H1 (cell line): Measurements from ENCODE around the gene TNRC6C. TPM values are rescaled to one million over a fixed set of nuclear protein-coding genes. Genes with fewer than 3 reads are reported as not detected.

Source experiments
- CTCF ChIA-PET: fragments of 300-600 bp; sonication (Branson Sonifier 250); formaldehyde crosslinking; loops from one replicate; lab custom pipeline; 2021; ENCODE audit not compliant: partially characterized antibody; lab: Charles Lee
- POLR2A ChIA-PET: fragments of 300-600 bp; sonication (Branson Sonifier 250); formaldehyde crosslinking; loops from one replicate; lab custom pipeline; 2021; ENCODE audit warnings: inconsistent platforms; ENCODE audit not compliant: partially characterized antibody; lab: Charles Lee
- DNase-seq, 2 experiments: peaks; one replicate each; pipeline versions ENCODE4 v3.0.0 to v3.0.0-alpha.2; 2010 to 2022; ENCODE audit warnings: low spot score in 2 of 2, low read depth in 1 of 2, mixed read lengths in 1 of 2
- FAIRE-seq: peaks from 2 replicates; lab custom pipeline; 2011; peaks lifted over from hg19 to GRCh38; lab: Jason Lieb, UNC
- H2AFZ ChIP-seq: 2 replicates; pipeline ENCODE4 v1.8.1; 2012; ENCODE audit warnings: low read length, inconsistent platforms
- H2AK5ac ChIP-seq: 2 replicates; pipeline ENCODE4 v1.6.1; 2013; ENCODE audit warnings: low read depth, low read length
- H2BK120ac ChIP-seq: replicated peaks from 2 replicates; pipeline ENCODE3; 2013; ENCODE audit warnings: low read depth, low read length, inconsistent platforms
- H2BK12ac ChIP-seq: 2 replicates; pipeline ENCODE4 v1.6.1; 2013; ENCODE audit warnings: low read depth, low read length
- H2BK15ac ChIP-seq: 2 replicates; pipeline ENCODE4 v1.6.1; 2013; ENCODE audit warnings: low read length
- H2BK20ac ChIP-seq: 2 replicates; pipeline ENCODE4 v1.6.1; 2013; ENCODE audit warnings: low read length
- H2BK5ac ChIP-seq: 2 replicates; pipeline ENCODE4 v1.6.1; 2013; ENCODE audit warnings: low read depth, low read length
- H3K14ac ChIP-seq: 2 replicates; pipeline ENCODE4 v1.6.1; 2013; ENCODE audit warnings: inconsistent platforms; ENCODE audit not compliant: insufficient read length
- H3K18ac ChIP-seq: 2 replicates; pipeline ENCODE4 v1.6.1; 2013; ENCODE audit warnings: low read length; ENCODE audit errors: extremely low read depth
- H3K23ac ChIP-seq: 2 replicates; pipeline ENCODE4 v1.6.1; 2013; ENCODE audit warnings: inconsistent platforms; ENCODE audit not compliant: insufficient read length
- H3K23me2 ChIP-seq: 2 replicates; pipeline ENCODE4 v1.6.1; 2013; ENCODE audit warnings: low read depth, low read length
- H3K27ac ChIP-seq: 2 replicates; pipeline ENCODE4 v1.6.1; 2011; ENCODE audit warnings: low read depth, low read length, inconsistent platforms
- H3K27me3 ChIP-seq, 4 experiments: replicated peaks in 1 of 4; 1 replicate in 1 of 4; 2 replicates in 3 of 4; pipeline versions ENCODE4 v1.6.1 to v1.8.1; 2011 to 2013; ENCODE audit warnings: low read length in 3 of 4, mild to moderate bottlenecking in 3 of 4, inconsistent platforms in 2 of 4, mixed read lengths in 2 of 4, moderate library complexity in 1 of 4; ENCODE audit not compliant: control insufficient read depth in 3 of 4, insufficient read depth in 3 of 4; ENCODE audit errors: extremely low read depth in 1 of 4
- H3K36me3 ChIP-seq, 4 experiments: 2 replicates each; pipeline versions ENCODE4 v1.6.1 to v1.8.1; 2011 to 2013; ENCODE audit warnings: mild to moderate bottlenecking in 4 of 4, low read length in 3 of 4, moderate library complexity in 2 of 4, control low read depth in 1 of 4, inconsistent platforms in 1 of 4; ENCODE audit not compliant: insufficient read depth in 4 of 4, control insufficient read depth in 2 of 4
- H3K4ac ChIP-seq: replicated peaks from 2 replicates; pipeline ENCODE3; 2013; ENCODE audit warnings: low read length, low read depth, mixed read lengths, inconsistent platforms; ENCODE audit not compliant: insufficient read length
- H3K4me1 ChIP-seq, 4 experiments: replicated peaks in 1 of 4; 1 replicate in 1 of 4; 2 replicates in 3 of 4; pipeline versions ENCODE4 v1.6.1 to v1.8.1; 2011 to 2013; ENCODE audit warnings: low read length in 3 of 4, inconsistent platforms in 2 of 4, mixed read lengths in 1 of 4; ENCODE audit not compliant: insufficient read depth in 4 of 4, control insufficient read depth in 3 of 4
- H3K4me2 ChIP-seq, 2 experiments: 2 replicates each; pipeline versions ENCODE4 v1.6.1 to v1.8.1; 2011 to 2013; ENCODE audit warnings: low read depth in 2 of 2, low read length in 2 of 2, control low read depth in 1 of 2, inconsistent platforms in 1 of 2, mild to moderate bottlenecking in 1 of 2; ENCODE audit not compliant: insufficient read depth in 1 of 2
- H3K4me3 ChIP-seq, 4 experiments: fragments of 200-600, 300-600 bp in 1 of 4; sonication (generic), shearing (Covaris generic), sonication (Bioruptor Twin) in 1 of 4; 2 replicates each; pipeline versions ENCODE4 v1.5.1 to v1.8.1; 2011 to 2016; ENCODE audit warnings: low read length in 4 of 4, low read depth in 3 of 4, control low read depth in 2 of 4, inconsistent platforms in 2 of 4, mild to moderate bottlenecking in 2 of 4, mixed read lengths in 1 of 4, moderate library complexity in 1 of 4; ENCODE audit not compliant: insufficient read depth in 2 of 4; ENCODE audit errors: extremely low read depth in 1 of 4
- H3K56ac ChIP-seq: replicated peaks from 2 replicates; pipeline ENCODE3; 2013; ENCODE audit warnings: low read depth, mild to moderate bottlenecking, mixed read lengths, low read length, inconsistent platforms; ENCODE audit not compliant: insufficient read length
- H3K79me1 ChIP-seq: 2 replicates; pipeline ENCODE4 v1.6.1; 2013; ENCODE audit warnings: low read depth, low read length, control low read depth
- H3K79me2 ChIP-seq, 2 experiments: 2 replicates each; pipeline versions ENCODE4 v1.6.1 to v1.8.1; 2012 to 2013; ENCODE audit warnings: low read length in 2 of 2, mild to moderate bottlenecking in 2 of 2, inconsistent platforms in 1 of 2; ENCODE audit not compliant: insufficient read depth in 2 of 2, control insufficient read depth in 1 of 2
- H3K9ac ChIP-seq, 4 experiments: replicated peaks in 1 of 4; 1 replicate in 1 of 4; 2 replicates in 3 of 4; pipeline versions ENCODE4 v1.6.1 to v1.8.1; 2011 to 2013; ENCODE audit warnings: low read depth in 3 of 4, low read length in 3 of 4, control low read depth in 2 of 4, mild to moderate bottlenecking in 2 of 4, moderate library complexity in 2 of 4, inconsistent platforms in 1 of 4; ENCODE audit errors: extremely low read depth in 1 of 4
- H3K9me3 ChIP-seq, 2 experiments: 2 replicates each; pipeline versions ENCODE4 v1.6.1 to v1.8.1; 2012 to 2013; ENCODE audit warnings: mild to moderate bottlenecking in 2 of 2, moderate library complexity in 2 of 2, control low read depth in 1 of 2, inconsistent platforms in 1 of 2, low read depth in 1 of 2, low read length in 1 of 2, mixed read lengths in 1 of 2; ENCODE audit not compliant: insufficient read depth in 2 of 2
- H4K20me1 ChIP-seq, 2 experiments: replicated peaks in 1 of 2; 2 replicates each; pipeline versions ENCODE3 to v1.8.1; 2011 to 2013; ENCODE audit warnings: inconsistent platforms in 2 of 2, low read length in 2 of 2, mild to moderate bottlenecking in 1 of 2; ENCODE audit not compliant: insufficient read depth in 2 of 2, control insufficient read depth in 1 of 2
- H4K5ac ChIP-seq: 2 replicates; pipeline ENCODE4 v1.6.1; 2013; ENCODE audit warnings: low read length, low read depth, mixed read lengths, inconsistent platforms; ENCODE audit not compliant: insufficient read length
- H4K8ac ChIP-seq: 2 replicates; pipeline ENCODE4 v1.8.0; 2013; ENCODE audit warnings: mild to moderate bottlenecking, moderate library complexity, low read length, inconsistent platforms; ENCODE audit not compliant: insufficient read depth; ENCODE audit errors: extremely low read depth
- H4K91ac ChIP-seq: replicated peaks from 2 replicates; pipeline ENCODE3; 2013; ENCODE audit warnings: low read length, mixed read lengths, inconsistent platforms; ENCODE audit not compliant: insufficient read length
- BCL11A ChIP-seq, 2 experiments: IDR thresholded peaks; one replicate each; pipeline ENCODE4 v1.6.1; 2011; ENCODE audit warnings: low read depth in 2 of 2, low read length in 2 of 2, mild to moderate bottlenecking in 2 of 2
- NRF1 ChIP-seq: IDR thresholded peaks from 2 replicates; pipeline ENCODE4 v1.6.1; 2011; ENCODE audit warnings: mild to moderate bottlenecking, low read depth, low read length, improper control_type of control experiment
- SP2 ChIP-seq: IDR thresholded peaks from 2 replicates; pipeline ENCODE4 v1.6.1; 2012; ENCODE audit warnings: mild to moderate bottlenecking, low read length, inconsistent platforms
- YY1 ChIP-seq: IDR thresholded peaks from 2 replicates; pipeline ENCODE4 v1.6.1; 2011; ENCODE audit warnings: low read depth, mild to moderate bottlenecking, low read length
- WGBS, 2 experiments: shearing (Covaris generic) in 1 of 2; methylation state at CpG; one replicate each; pipeline versions ENCODE4 v1.1.6 to v1.1.7; 2013 to 2015; ENCODE audit warnings: low lambda C conversion rate in 2 of 2, mixed read lengths in 2 of 2, inconsistent platforms in 1 of 2, low coverage in 1 of 2, missing lambda C conversion rate in 1 of 2; ENCODE audit not compliant: insufficient replicate concordance in 2 of 2, insufficient coverage in 1 of 2, insufficient read length in 1 of 2; ENCODE audit errors: extremely low coverage in 1 of 2, missing lambda C conversion rate in 1 of 2; 5-methylcytosine and 5-hydroxymethylcytosine counted together
- polyA plus RNA-seq, 7 experiments: library from polyadenylated mRNA; depleted of rRNA in 3 of 7; stranded (reverse) in 5 of 7; unstranded in 2 of 7; fragments of >200 nt in 5 of 7; fragments of 200-250 nt in 2 of 7; gene quantifications; 1 replicate in 5 of 7; 2 replicates in 1 of 7; 4 replicates in 1 of 7; pipeline versions ENCODE4 v1.2.1 to v1.2.3, GENCODE V29; 2011 to 2013; ENCODE audit warnings: missing spikeins in 2 of 7, mixed read lengths in 2 of 7
- total RNA-seq: library from RNA; stranded (reverse); fragmentation: NEBNext Ultra II Directional; extraction: Animal tissue kit (Norgen Biotek cat#: 25700); gene quantifications from 2 replicates; pipeline ENCODE4 v1.2.1, GENCODE V29; 2021

TNRC6C gene
- total and polyA plus RNA-seq, 2 of the 8 experiments (the other 6 are each of a cell fraction or from before 2014, with no cell fraction given): 2.8 to 28.9 TPM

DNA sequence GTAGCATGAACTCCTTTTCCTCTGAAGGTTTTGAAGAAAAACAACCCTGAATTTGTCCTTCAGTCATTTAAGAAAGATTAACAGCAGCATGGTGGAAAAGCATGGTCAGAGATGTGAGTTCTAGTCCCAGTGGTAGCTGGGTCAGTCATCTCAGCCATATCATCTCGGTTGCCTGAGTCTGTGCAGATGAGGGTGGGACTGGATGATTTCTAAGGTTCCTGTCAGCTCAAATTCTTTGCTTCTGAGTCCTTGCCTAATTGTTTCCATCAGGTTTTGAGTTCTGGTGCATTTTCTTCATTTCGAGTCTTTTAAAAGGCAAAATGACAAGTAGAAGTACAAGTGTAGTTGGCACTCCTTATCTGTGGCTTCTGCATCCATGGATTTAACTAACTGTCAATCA, 63.9 kb downstream of the TNRC6C start:
- H3K27me3 ChIP-seq: no peaks in the 10 kb centered on the region
- TF ChIP-seq NRF1 (no peak), BCL11A (IDR thresholded peaks at IDR 0.05; ENCODE audit: low read depth in 2 of 2, low read length in 2 of 2) (no peak), YY1 (no peak), SP2 (no peak)
- no peak overlapping the region for H3K4ac ChIP-seq
- no peak overlapping the region for H2AFZ ChIP-seq
- H3K4me2 ChIP-seq: no peak overlapping the region
- no peak overlapping the region for H2BK5ac ChIP-seq
- peaks cover 0 to 2% of the 10 kb centered on the region in 2 experiments for H4K20me1 ChIP-seq
- H3K79me1 ChIP-seq: no peaks in the 10 kb centered on the region
- no peak overlapping the region for H3K14ac ChIP-seq
- H3K36me3 ChIP-seq: no peaks in the 10 kb centered on the region
- ChIA-PET POLR2A (no interaction called here), CTCF (interaction anchor here (0.6 to 2.7 kb wide), 4 partner anchors 9 to 130 kb away, joined by 3 to 19 read pairs (median 4); no protein-coding TSS in a partner anchor)
- H2BK12ac ChIP-seq: no peak overlapping the region
- H3K23me2 ChIP-seq: no peaks in the 10 kb centered on the region
- H3K27ac ChIP-seq: no peak overlapping the region
- no peak for FAIRE-seq
- 92% methylated on average over 2 of the region's 2 CpGs; no CpG with 5 or more reads in 1 of the 2 experiments for WGBS, 2 experiments
- H4K8ac ChIP-seq: no peak overlapping the region
- H3K23ac ChIP-seq: no peak overlapping the region
- H3K18ac ChIP-seq: no peak overlapping the region
- no peak overlapping the region for H3K4me3 ChIP-seq
- H4K91ac ChIP-seq: no peak overlapping the region
- no peak overlapping the region for H2BK15ac ChIP-seq
- no peak overlapping the region for H3K9ac ChIP-seq
- H3K56ac ChIP-seq: no peak overlapping the region
- no peak overlapping the region for H4K5ac ChIP-seq
- H2BK120ac ChIP-seq: no peak overlapping the region
- H2BK20ac ChIP-seq: no peak overlapping the region
- no peak overlapping the region for H2AK5ac ChIP-seq
- H3K9me3 ChIP-seq: no peaks in the 10 kb centered on the region
- no peaks in the 10 kb centered on the region; a peak in 1 of 7 replicates for H3K4me1 ChIP-seq
- DNase-seq: no peak
- no peaks in the 10 kb centered on the region for H3K79me2 ChIP-seq
